Body of pancreas (tissue), 4 donors: ENCODE results near the gene ETNPPL.

Experiments
- CTCF ChIP-seq, 7 experiments: fragments of 450-650 bp in 4 of 7; fragments of 200-600 bp in 3 of 7; sonication (generic) in 3 of 7; IDR thresholded peaks; one replicate each; pipeline ENCODE4 v1.5.1; 2016 to 2019; ENCODE audit warnings: antibody characterized with exemption in 7 of 7
- POLR2A ChIP-seq, 3 donors: fragments of 450-650 bp; IDR thresholded peaks; one replicate each; pipeline ENCODE4 v1.6.1; 2016; ENCODE audit warnings: antibody characterized with exemption in 3 of 3, mild to moderate bottlenecking in 2 of 3

- TF ChIP-seq CTCF (IDR thresholded peaks at IDR 0.05) = no peak
- no peak for TF ChIP-seq POLR2A (IDR thresholded peaks at IDR 0.05)
Measured at GRCh38 chr4:108700081-108700757, 62.6 kb downstream of the ETNPPL start.
